ENCODE results near the gene HPS4. TPM values are rescaled to one million over a fixed set of nuclear protein-coding genes. Genes with fewer than 3 reads are reported as not detected.

HPS4 gene
- total RNA-seq, 1 donor: 28.1 TPM

GRCh38 chr22:26452236-26453016 is 31.2 kb downstream of the HPS4 start:
- no peak for TF ChIP-seq CTCF (IDR thresholded peaks at IDR 0.05; ENCODE audit: insufficient read depth, low read depth, low read length)
- no peak overlapping the region for H3K4me3 ChIP-seq (ENCODE audit: low read depth, low read length)
- DNase-seq (ENCODE audit: low read depth): no peak

- TF ChIP-seq CTCF (IDR thresholded peaks at IDR 0.05; ENCODE audit: insufficient read depth, low read depth, low read length): no peak
- no peak overlapping the region for H3K4me3 ChIP-seq (ENCODE audit: low read depth, low read length)
- no peak for DNase-seq (ENCODE audit: low read depth)
These were observed 33.0 kb downstream of the HPS4 start for GRCh38 chr22:26450453-26451185.

GRCh38 chr22:26448941-26449340 is 34.6 kb downstream of the HPS4 start:
- DNase-seq (ENCODE audit: low read depth): no peak
- H3K4me3 ChIP-seq (ENCODE audit: low read depth, low read length): no peak overlapping the region
- no peak for TF ChIP-seq CTCF (IDR thresholded peaks at IDR 0.05; ENCODE audit: insufficient read depth, low read depth, low read length)

- no peak overlapping the region for H3K4me3 ChIP-seq (ENCODE audit: low read depth, low read length)
- no peak for TF ChIP-seq CTCF (IDR thresholded peaks at IDR 0.05; ENCODE audit: insufficient read depth, low read depth, low read length)
- no peak for DNase-seq (ENCODE audit: low read depth)
These were observed 35.2 kb downstream of the HPS4 start for GRCh38 chr22:26448334-26448733.

GRCh38 chr22:26447584-26448329 is 35.8 kb downstream of the HPS4 start:
- no peak for DNase-seq (ENCODE audit: low read depth)
- TF ChIP-seq CTCF (IDR thresholded peaks at IDR 0.05; ENCODE audit: insufficient read depth, low read depth, low read length): no peak
- no peak overlapping the region for H3K4me3 ChIP-seq (ENCODE audit: low read depth, low read length)

- DNase-seq (ENCODE audit: low read depth): no peak
- no peak for TF ChIP-seq CTCF (IDR thresholded peaks at IDR 0.05; ENCODE audit: insufficient read depth, low read depth, low read length)
- H3K4me3 ChIP-seq (ENCODE audit: low read depth, low read length): no peak overlapping the region
These were observed 36.6 kb downstream of the HPS4 start for GRCh38 chr22:26446808-26447515.

Data from fibroblast of villous mesenchyme (primary cell).